H54 (cell line): ENCODE data around the gene TAS2R39.

ENCODE experiments used
- DNase-seq: peaks from one replicate; pipeline ENCODE4 v3.0.0; 2011; ENCODE audit warnings: low spot score, mixed read lengths; ENCODE audit not compliant: insufficient read length
- FAIRE-seq: peaks from 3 replicates; lab custom pipeline; 2011; peaks lifted over from hg19 to GRCh38; lab: Jason Lieb, UNC
- POLR2A ChIP-seq: IDR thresholded peaks from 2 replicates; pipeline ENCODE4 v1.6.1; 2011; ENCODE audit warnings: low read depth, mild to moderate bottlenecking, low read length

Gene TAS2R39

DNA sequence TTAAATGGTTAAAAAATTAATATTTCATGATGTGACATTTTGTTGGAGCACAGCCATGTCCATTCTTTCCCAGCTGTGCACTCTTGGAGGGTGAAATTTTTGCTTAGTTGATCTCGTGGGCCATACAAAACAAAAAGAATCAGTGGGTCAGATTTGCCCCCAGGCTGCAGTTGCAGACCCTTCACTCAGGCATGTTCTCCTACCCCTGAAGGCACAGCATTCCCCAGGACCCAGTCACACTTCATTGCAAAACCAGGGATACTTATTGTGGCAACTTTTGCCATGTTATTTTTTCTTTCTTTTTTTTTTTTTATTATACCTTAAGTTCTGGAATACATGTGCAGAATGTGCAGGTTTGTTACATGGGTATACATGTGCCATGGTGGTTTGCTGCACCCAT lies 44.6 kb downstream of the TAS2R39 start:
- no peak for FAIRE-seq
- TF ChIP-seq POLR2A = no peak
- DNase-seq = no peak

- TF ChIP-seq POLR2A = no peak
- FAIRE-seq (no peak), DNase-seq (no peak)
Observed at GRCh38 chr7:143229054-143229790, 46.0 kb downstream of the TAS2R39 start.

GRCh38 chr7:143230602-143231457 lies 47.6 kb downstream of the TAS2R39 start:
- FAIRE-seq = peak; percentile 50
- DNase-seq = no peak
- TF ChIP-seq POLR2A = no peak
